Naive thymus-derived CD4-positive, alpha-beta T cell (primary cell): ENCODE data around the gene NTM. TPM values are rescaled to one million over a fixed set of nuclear protein-coding genes. Genes with fewer than 3 reads are reported as not detected.

Experiments used
- ATAC-seq: fragments of 150-1000 bp; cut with Tn5 transposase; 2 replicates; pipeline ENCODE4 v1.10.0; 2021; ENCODE audit warnings: mild to moderate bottlenecking, moderate library complexity
- CTCF ChIA-PET: fragments of 350-600 bp; sonication (Branson Sonifier 250); formaldehyde crosslinking; loops from one replicate; lab custom pipeline; 2021; ENCODE audit warnings: antibody characterized with exemption; lab: Charles Lee
- POLR2A ChIA-PET: fragments of 350-600 bp; sonication (Branson Sonifier 250); formaldehyde crosslinking; loops from one replicate; lab custom pipeline; 2021; ENCODE audit warnings: antibody characterized with exemption, inconsistent platforms; lab: Charles Lee
- DNase-seq, 9 donors: peaks; one replicate each; pipeline versions ENCODE4 v3.0.0 to v3.0.0-alpha.2; 2020 to 2022; ENCODE audit warnings: mixed read lengths in 1 of 9
- H3K27ac ChIP-seq: one replicate; pipeline ENCODE4 v1.7.0; 2013; ENCODE audit warnings: mild to moderate bottlenecking, low read depth, low read length, moderate library complexity
- H3K27me3 ChIP-seq, 2 donors: one replicate each; pipeline ENCODE4 v1.7.0; 2013; ENCODE audit warnings: low read length in 2 of 2, mild to moderate bottlenecking in 2 of 2, moderate library complexity in 2 of 2; ENCODE audit not compliant: control insufficient read depth in 2 of 2, insufficient read depth in 2 of 2
- H3K36me3 ChIP-seq, 3 experiments: 1 replicate in 2 of 3; 2 replicates in 1 of 3; pipeline ENCODE4 v1.7.0; 2013; ENCODE audit warnings: low read length in 3 of 3, mild to moderate bottlenecking in 3 of 3, moderate library complexity in 1 of 3; ENCODE audit not compliant: insufficient read depth in 3 of 3, control insufficient read depth in 2 of 3
- H3K4me1 ChIP-seq, 2 donors: one replicate each; pipeline ENCODE4 v1.7.0; 2013; ENCODE audit warnings: low read length in 2 of 2, mild to moderate bottlenecking in 2 of 2, moderate library complexity in 1 of 2; ENCODE audit not compliant: control insufficient read depth in 2 of 2, insufficient read depth in 2 of 2
- H3K4me3 ChIP-seq: 2 replicates; pipeline ENCODE4 v1.7.0; 2013; ENCODE audit warnings: mild to moderate bottlenecking, low read length
- H3K9me3 ChIP-seq, 3 experiments: 1 replicate in 2 of 3; 2 replicates in 1 of 3; pipeline ENCODE4 v1.7.0; 2013; ENCODE audit warnings: low read length in 3 of 3; ENCODE audit not compliant: control insufficient read depth in 2 of 3
- H3K27ac Mint-ChIP-seq, 9 donors: one replicate each; pipeline ENCODE4 v1.8.0; 2020 to 2022; ENCODE audit warnings: mixed read lengths in 9 of 9, mild to moderate bottlenecking in 8 of 9, moderate library complexity in 5 of 9, inconsistent platforms in 2 of 9
- H3K27me3 Mint-ChIP-seq, 5 donors: one replicate each; pipeline ENCODE4 v1.8.0; 2021 to 2022; ENCODE audit warnings: mixed read lengths in 5 of 5, mild to moderate bottlenecking in 1 of 5
- H3K36me3 Mint-ChIP-seq, 5 donors: one replicate each; pipeline ENCODE4 v1.8.0; 2020 to 2022; ENCODE audit warnings: mixed read lengths in 5 of 5, mild to moderate bottlenecking in 3 of 5, inconsistent platforms in 1 of 5
- H3K4me1 Mint-ChIP-seq, 7 donors: one replicate each; pipeline ENCODE4 v1.8.0; 2020 to 2022; ENCODE audit warnings: mixed read lengths in 7 of 7, mild to moderate bottlenecking in 3 of 7, inconsistent platforms in 1 of 7
- H3K4me3 Mint-ChIP-seq, 10 donors: one replicate each; pipeline ENCODE4 v1.8.0; 2020 to 2022; ENCODE audit warnings: mild to moderate bottlenecking in 10 of 10, mixed read lengths in 10 of 10, moderate library complexity in 6 of 10, inconsistent platforms in 2 of 10
- H3K9me3 Mint-ChIP-seq, 11 donors: one replicate each; pipeline ENCODE4 v1.8.0; 2020 to 2022; ENCODE audit warnings: mixed read lengths in 11 of 11, mild to moderate bottlenecking in 4 of 11, inconsistent platforms in 1 of 11, moderate library complexity in 1 of 11
- intact Hi-C, 2 donors: fragments of 100-400 bp; cut with micrococcal nuclease; formaldehyde crosslinking; loops; one replicate each; pipeline ENCODE4 v1.15.1; 2023
- polyA plus RNA-seq, 2 donors: library from polyadenylated mRNA; unstranded; fragments of 300-500 nt; fragmentation: Illumina TruSeq; gene quantifications; one replicate each; pipeline ENCODE4 v1.2.3, GENCODE V29; 2021
- total RNA-seq, 6 experiments: library from RNA in 5 of 6; stranded (reverse) in 5 of 6; gene quantifications; 1 replicate in 5 of 6; 2 replicates in 1 of 6; pipeline ENCODE4 v1.2.3 and lab custom pipeline; 2021 to 2026

NTM gene
- total and polyA plus RNA-seq, 7 experiments from 2014 or later = not detected

- ATAC-seq = no peak
- no peaks in the 10 kb centered on the region for H3K4me1 ChIP-seq
- no peaks in the 10 kb centered on the region for H3K36me3 ChIP-seq
- POLR2A ChIA-PET = no interaction called here
- Mint-ChIP-seq H3K36me3 (no peaks in the 10 kb centered on the region), H3K4me3 (no peak overlapping the region), H3K27ac (no peak overlapping the region), H3K27me3 (peaks cover 0 to 4% (median 0%) of the 10 kb centered on the region in 5 donors), H3K4me1 (no peaks in the 10 kb centered on the region), H3K9me3 (peaks cover 0 to 8% (median 3%) of the 10 kb centered on the region in 11 donors)
- no peaks in the 10 kb centered on the region for H3K27me3 ChIP-seq
- intact Hi-C loops = no loop called here
- no peak overlapping the region for H3K4me3 ChIP-seq
- CTCF ChIA-PET = no interaction called here
- no peak overlapping the region for H3K27ac ChIP-seq
- DNase-seq = no peak
- no peaks in the 10 kb centered on the region for H3K9me3 ChIP-seq
Measured at GRCh38 chr11:132008226-132008625, 637.8 kb downstream of the NTM start.

DNA sequence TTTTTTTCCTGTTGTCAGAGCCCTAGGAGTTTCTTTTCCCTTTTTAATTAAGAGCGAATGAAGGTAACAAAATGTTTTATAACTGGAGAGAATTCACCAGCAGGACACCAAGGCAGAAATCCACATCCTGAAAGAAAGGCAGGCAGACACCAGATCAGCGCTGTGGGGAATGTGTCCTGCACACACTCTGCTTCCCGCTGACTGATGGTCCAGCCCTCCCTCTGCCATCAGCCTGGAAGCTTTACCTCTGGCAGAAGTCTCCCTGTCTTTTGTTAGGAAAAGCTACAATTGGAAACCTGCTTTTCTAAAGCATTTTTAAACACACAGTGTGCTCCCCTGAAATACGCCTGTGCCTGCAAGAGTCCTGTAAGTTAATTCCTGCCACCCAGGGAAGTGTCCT, 638.5 kb downstream of the NTM start:
- H3K4me1 Mint-ChIP-seq = no peaks in the 10 kb centered on the region
- Histone ChIP-seq H3K4me3 (no peak overlapping the region), H3K4me1 (no peaks in the 10 kb centered on the region), H3K36me3 (no peaks in the 10 kb centered on the region), H3K27ac (no peak overlapping the region), H3K27me3 (no peaks in the 10 kb centered on the region), H3K9me3 (no peaks in the 10 kb centered on the region)
- H3K9me3 Mint-ChIP-seq = peaks cover 0 to 9% (median 3%) of the 10 kb centered on the region in 11 donors
- H3K27me3 Mint-ChIP-seq = peaks cover 0 to 4% (median 0%) of the 10 kb centered on the region in 5 donors
- POLR2A ChIA-PET = no interaction called here
- no peak overlapping the region for H3K4me3 Mint-ChIP-seq
- no peak overlapping the region for H3K27ac Mint-ChIP-seq
- no peak for DNase-seq
- H3K36me3 Mint-ChIP-seq = no peaks in the 10 kb centered on the region
- CTCF ChIA-PET = no interaction called here
- no peak for ATAC-seq
- intact Hi-C loops = no loop called here

DNA sequence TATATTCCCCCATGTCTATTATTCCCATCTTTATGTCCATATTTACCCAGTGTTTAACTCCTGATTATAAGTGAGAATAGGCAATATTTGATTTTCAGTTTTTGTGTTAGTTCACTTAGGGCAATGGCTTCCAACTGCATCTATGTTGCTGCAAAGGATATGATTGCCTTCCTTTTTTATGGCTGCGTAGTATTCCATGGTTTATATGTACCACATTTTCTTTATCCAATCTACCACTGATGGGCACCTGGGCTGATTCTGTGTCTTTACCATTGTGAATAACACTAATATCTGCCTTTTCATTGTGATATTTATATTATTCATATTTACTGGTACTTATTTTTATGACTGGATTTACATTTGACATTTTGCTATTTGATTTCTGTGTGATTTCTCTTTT, 649.6 kb downstream of the NTM start:
- intact Hi-C loops = no loop called here
- CTCF ChIA-PET = no interaction called here
- H3K4me3 ChIP-seq = no peak overlapping the region
- no peak overlapping the region for H3K4me3 Mint-ChIP-seq
- no peaks in the 10 kb centered on the region for H3K36me3 ChIP-seq
- peaks cover 0 to 5% (median 0%) of the 10 kb centered on the region in 5 donors for H3K27me3 Mint-ChIP-seq
- no peak for ATAC-seq
- no peak overlapping the region for H3K27ac Mint-ChIP-seq
- no peak for DNase-seq
- no peaks in the 10 kb centered on the region for H3K36me3 Mint-ChIP-seq
- no peaks in the 10 kb centered on the region for H3K4me1 ChIP-seq
- no peaks in the 10 kb centered on the region for H3K9me3 ChIP-seq
- POLR2A ChIA-PET = no interaction called here
- no peaks in the 10 kb centered on the region for H3K4me1 Mint-ChIP-seq
- H3K9me3 Mint-ChIP-seq = peaks cover 3 to 17% (median 10%) of the 10 kb centered on the region in 11 donors
- H3K27ac ChIP-seq = no peak overlapping the region
- H3K27me3 ChIP-seq = no peaks in the 10 kb centered on the region

DNA sequence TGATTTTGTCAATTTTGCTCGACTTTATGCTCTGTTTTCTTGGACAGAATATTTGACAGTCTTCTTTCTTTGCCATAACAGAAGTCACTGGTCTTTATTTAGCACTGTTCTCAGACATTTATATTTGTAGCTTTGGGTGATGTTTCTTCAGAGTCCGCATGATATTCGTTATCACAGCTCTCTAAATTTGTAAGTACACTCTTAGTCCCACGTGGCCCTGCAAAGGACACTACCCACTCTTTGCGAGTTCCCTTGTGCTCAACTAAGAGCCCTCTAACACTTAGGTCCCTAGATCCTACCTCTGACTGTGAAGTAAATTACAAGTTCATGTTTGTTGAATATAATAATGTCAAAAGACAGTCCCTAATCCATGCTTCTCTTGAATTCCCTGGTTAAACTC, 651.9 kb downstream of the NTM start:
- H3K27me3 ChIP-seq = no peaks in the 10 kb centered on the region
- Mint-ChIP-seq H3K27ac (no peak overlapping the region), H3K36me3 (no peaks in the 10 kb centered on the region), H3K9me3 (peaks cover 3 to 17% (median 8%) of the 10 kb centered on the region in 11 donors), H3K27me3 (peaks cover 0 to 5% (median 0%) of the 10 kb centered on the region in 5 donors), H3K4me1 (no peaks in the 10 kb centered on the region), H3K4me3 (no peak overlapping the region)
- H3K27ac ChIP-seq = no peak overlapping the region
- H3K4me3 ChIP-seq = no peak overlapping the region
- no peaks in the 10 kb centered on the region for H3K36me3 ChIP-seq
- ChIA-PET CTCF (no interaction called here), POLR2A (no interaction called here)
- no peak for ATAC-seq
- no peak for DNase-seq
- intact Hi-C loops = no loop called here
- no peaks in the 10 kb centered on the region for H3K9me3 ChIP-seq
- no peaks in the 10 kb centered on the region for H3K4me1 ChIP-seq

- H3K27me3 Mint-ChIP-seq = peaks cover 0 to 5% (median 0%) of the 10 kb centered on the region in 5 donors
- H3K9me3 Mint-ChIP-seq = peaks cover 3 to 17% (median 10%) of the 10 kb centered on the region in 11 donors
- Histone ChIP-seq H3K27ac (no peak overlapping the region), H3K36me3 (no peaks in the 10 kb centered on the region), H3K4me1 (no peaks in the 10 kb centered on the region), H3K9me3 (no peaks in the 10 kb centered on the region), H3K27me3 (no peaks in the 10 kb centered on the region), H3K4me3 (no peak overlapping the region)
- H3K4me1 Mint-ChIP-seq = no peaks in the 10 kb centered on the region
- no peaks in the 10 kb centered on the region for H3K36me3 Mint-ChIP-seq
- no peak overlapping the region for H3K4me3 Mint-ChIP-seq
- POLR2A ChIA-PET = no interaction called here
- no peak for DNase-seq
- peak overlapping the region in 1 of 9 donors; percentile 35 for H3K27ac Mint-ChIP-seq
- intact Hi-C loops = no loop called here
- CTCF ChIA-PET = no interaction called here
- no peak for ATAC-seq
Measured at GRCh38 chr11:132022733-132023478, 652.5 kb downstream of the NTM start.

GRCh38 chr11:132024587-132025295, 654.3 kb downstream of the NTM start:
- H3K36me3 ChIP-seq = no peaks in the 10 kb centered on the region
- H3K27me3 Mint-ChIP-seq = peaks cover 0 to 5% (median 0%) of the 10 kb centered on the region in 5 donors
- DNase-seq (no peak), ATAC-seq (no peak)
- H3K27ac ChIP-seq = no peak overlapping the region
- peaks cover 3 to 17% (median 7%) of the 10 kb centered on the region in 11 donors for H3K9me3 Mint-ChIP-seq
- no peaks in the 10 kb centered on the region for H3K4me1 ChIP-seq
- intact Hi-C loops = no loop called here
- no peaks in the 10 kb centered on the region for H3K9me3 ChIP-seq
- ChIA-PET POLR2A (no interaction called here), CTCF (no interaction called here)
- no peak overlapping the region for H3K4me3 ChIP-seq
- no peak overlapping the region for H3K4me3 Mint-ChIP-seq
- H3K4me1 Mint-ChIP-seq = peaks cover 0 to 2% (median 0%) of the 10 kb centered on the region in 7 donors
- H3K36me3 Mint-ChIP-seq = no peaks in the 10 kb centered on the region
- H3K27me3 ChIP-seq = no peaks in the 10 kb centered on the region
- no peak overlapping the region for H3K27ac Mint-ChIP-seq
